HepG2 (cell line): Measurements from ENCODE around the gene CELF4.

Experiments
- FOSL1 ChIP-seq: sonication (generic); formaldehyde crosslinking; IDR thresholded peaks from 2 replicates; pipeline ENCODE4 v1.9.0; 2021; ENCODE audit warnings: missing genetic modification reagents, borderline replicate concordance
- POLR2AphosphoS2 ChIP-seq: IDR thresholded peaks from 2 replicates; pipeline ENCODE4 v1.6.1; 2011; ENCODE audit warnings: low read depth, low read length, improper control_type of control experiment
- YY1 ChIP-seq: IDR thresholded peaks from 2 replicates; pipeline ENCODE4 v1.6.1; 2011; ENCODE audit warnings: low read length, low read depth, moderate library complexity, mild to moderate bottlenecking; ENCODE audit not compliant: insufficient read depth, insufficient replicate concordance
- ZFP36L1 ChIP-seq: sonication (generic); formaldehyde crosslinking; IDR thresholded peaks from 2 replicates; pipeline ENCODE4 v1.8.0; 2022; ENCODE audit warnings: mild to moderate bottlenecking, missing genetic modification reagents, moderate library complexity
- ZNF232 ChIP-seq: sonication (generic); formaldehyde crosslinking; IDR thresholded peaks from 2 replicates; pipeline ENCODE4 v1.4.0; 2020; ENCODE audit warnings: missing genetic modification reagents, borderline replicate concordance
- ZNF354B ChIP-seq: sonication (generic); formaldehyde crosslinking; IDR thresholded peaks from 2 replicates; pipeline ENCODE4 v1.8.0; 2022; ENCODE audit warnings: mild to moderate bottlenecking, missing genetic modification reagents
- ZSCAN20 ChIP-seq: sonication (generic); formaldehyde crosslinking; IDR thresholded peaks from 2 replicates; pipeline ENCODE4 v1.4.0; 2020; ENCODE audit warnings: missing genetic modification reagents, mild to moderate bottlenecking, borderline replicate concordance
- TF ChIP-seq, protein P1 (sequence below): sonication (generic); formaldehyde crosslinking; IDR thresholded peaks from 2 replicates; pipeline ENCODE4 v1.4.0; 2020; ENCODE audit warnings: missing genetic modification reagents
- TF ChIP-seq, protein P2 (sequence below): sonication (generic); formaldehyde crosslinking; IDR thresholded peaks from 2 replicates; pipeline ENCODE4 v1.5.0; 2020; ENCODE audit warnings: mild to moderate bottlenecking, missing genetic modification reagents, moderate library complexity
- TF ChIP-seq, protein P3 (sequence below): IDR thresholded peaks from 2 replicates; pipeline ENCODE4 v1.6.1; 2016; ENCODE audit warnings: low read depth, missing genetic modification reagents, missing compliant biosample characterization

DNA sequence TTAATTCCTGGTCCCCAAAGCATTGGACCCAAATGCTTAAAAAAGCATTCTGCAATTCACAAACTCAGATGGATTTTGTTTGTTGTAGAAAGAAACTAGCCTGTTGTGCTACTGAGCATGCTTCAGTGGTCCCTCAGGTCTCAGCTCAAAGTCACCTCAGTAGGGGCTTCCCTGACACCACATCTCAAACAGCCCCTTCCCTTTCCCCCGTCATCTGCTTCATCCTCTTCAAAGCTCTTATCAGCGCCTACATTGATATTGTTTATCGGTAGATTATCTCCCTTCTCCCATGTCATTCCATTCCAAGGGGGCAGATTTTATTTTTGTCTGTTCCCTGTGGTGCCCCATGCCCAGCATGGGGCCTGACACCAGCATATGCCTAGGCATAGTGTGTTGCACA lies 172.9 kb downstream of the CELF4 start:
- no peak for TF ChIP-seq POLR2AphosphoS2
- TF ChIP-seq, protein P1, sequence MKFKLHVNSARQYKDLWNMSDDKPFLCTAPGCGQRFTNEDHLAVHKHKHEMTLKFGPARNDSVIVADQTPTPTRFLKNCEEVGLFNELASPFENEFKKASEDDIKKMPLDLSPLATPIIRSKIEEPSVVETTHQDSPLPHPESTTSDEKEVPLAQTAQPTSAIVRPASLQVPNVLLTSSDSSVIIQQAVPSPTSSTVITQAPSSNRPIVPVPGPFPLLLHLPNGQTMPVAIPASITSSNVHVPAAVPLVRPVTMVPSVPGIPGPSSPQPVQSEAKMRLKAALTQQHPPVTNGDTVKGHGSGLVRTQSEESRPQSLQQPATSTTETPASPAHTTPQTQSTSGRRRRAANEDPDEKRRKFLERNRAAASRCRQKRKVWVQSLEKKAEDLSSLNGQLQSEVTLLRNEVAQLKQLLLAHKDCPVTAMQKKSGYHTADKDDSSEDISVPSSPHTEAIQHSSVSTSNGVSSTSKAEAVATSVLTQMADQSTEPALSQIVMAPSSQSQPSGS (CRISPR knock-in tag) = no peak
- no peak for TF ChIP-seq FOSL1 (CRISPR knock-in tag)
- TF ChIP-seq ZNF232 (CRISPR knock-in tag) = no peak
- TF ChIP-seq, protein P2, sequence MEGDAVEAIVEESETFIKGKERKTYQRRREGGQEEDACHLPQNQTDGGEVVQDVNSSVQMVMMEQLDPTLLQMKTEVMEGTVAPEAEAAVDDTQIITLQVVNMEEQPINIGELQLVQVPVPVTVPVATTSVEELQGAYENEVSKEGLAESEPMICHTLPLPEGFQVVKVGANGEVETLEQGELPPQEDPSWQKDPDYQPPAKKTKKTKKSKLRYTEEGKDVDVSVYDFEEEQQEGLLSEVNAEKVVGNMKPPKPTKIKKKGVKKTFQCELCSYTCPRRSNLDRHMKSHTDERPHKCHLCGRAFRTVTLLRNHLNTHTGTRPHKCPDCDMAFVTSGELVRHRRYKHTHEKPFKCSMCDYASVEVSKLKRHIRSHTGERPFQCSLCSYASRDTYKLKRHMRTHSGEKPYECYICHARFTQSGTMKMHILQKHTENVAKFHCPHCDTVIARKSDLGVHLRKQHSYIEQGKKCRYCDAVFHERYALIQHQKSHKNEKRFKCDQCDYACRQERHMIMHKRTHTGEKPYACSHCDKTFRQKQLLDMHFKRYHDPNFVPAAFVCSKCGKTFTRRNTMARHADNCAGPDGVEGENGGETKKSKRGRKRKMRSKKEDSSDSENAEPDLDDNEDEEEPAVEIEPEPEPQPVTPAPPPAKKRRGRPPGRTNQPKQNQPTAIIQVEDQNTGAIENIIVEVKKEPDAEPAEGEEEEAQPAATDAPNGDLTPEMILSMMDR (CRISPR knock-in tag) = no peak
- TF ChIP-seq ZNF354B (CRISPR knock-in tag) = no peak
- TF ChIP-seq, protein P3, sequence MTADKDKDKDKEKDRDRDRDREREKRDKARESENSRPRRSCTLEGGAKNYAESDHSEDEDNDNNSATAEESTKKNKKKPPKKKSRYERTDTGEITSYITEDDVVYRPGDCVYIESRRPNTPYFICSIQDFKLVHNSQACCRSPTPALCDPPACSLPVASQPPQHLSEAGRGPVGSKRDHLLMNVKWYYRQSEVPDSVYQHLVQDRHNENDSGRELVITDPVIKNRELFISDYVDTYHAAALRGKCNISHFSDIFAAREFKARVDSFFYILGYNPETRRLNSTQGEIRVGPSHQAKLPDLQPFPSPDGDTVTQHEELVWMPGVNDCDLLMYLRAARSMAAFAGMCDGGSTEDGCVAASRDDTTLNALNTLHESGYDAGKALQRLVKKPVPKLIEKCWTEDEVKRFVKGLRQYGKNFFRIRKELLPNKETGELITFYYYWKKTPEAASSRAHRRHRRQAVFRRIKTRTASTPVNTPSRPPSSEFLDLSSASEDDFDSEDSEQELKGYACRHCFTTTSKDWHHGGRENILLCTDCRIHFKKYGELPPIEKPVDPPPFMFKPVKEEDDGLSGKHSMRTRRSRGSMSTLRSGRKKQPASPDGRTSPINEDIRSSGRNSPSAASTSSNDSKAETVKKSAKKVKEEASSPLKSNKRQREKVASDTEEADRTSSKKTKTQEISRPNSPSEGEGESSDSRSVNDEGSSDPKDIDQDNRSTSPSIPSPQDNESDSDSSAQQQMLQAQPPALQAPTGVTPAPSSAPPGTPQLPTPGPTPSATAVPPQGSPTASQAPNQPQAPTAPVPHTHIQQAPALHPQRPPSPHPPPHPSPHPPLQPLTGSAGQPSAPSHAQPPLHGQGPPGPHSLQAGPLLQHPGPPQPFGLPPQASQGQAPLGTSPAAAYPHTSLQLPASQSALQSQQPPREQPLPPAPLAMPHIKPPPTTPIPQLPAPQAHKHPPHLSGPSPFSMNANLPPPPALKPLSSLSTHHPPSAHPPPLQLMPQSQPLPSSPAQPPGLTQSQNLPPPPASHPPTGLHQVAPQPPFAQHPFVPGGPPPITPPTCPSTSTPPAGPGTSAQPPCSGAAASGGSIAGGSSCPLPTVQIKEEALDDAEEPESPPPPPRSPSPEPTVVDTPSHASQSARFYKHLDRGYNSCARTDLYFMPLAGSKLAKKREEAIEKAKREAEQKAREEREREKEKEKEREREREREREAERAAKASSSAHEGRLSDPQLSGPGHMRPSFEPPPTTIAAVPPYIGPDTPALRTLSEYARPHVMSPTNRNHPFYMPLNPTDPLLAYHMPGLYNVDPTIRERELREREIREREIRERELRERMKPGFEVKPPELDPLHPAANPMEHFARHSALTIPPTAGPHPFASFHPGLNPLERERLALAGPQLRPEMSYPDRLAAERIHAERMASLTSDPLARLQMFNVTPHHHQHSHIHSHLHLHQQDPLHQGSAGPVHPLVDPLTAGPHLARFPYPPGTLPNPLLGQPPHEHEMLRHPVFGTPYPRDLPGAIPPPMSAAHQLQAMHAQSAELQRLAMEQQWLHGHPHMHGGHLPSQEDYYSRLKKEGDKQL (CRISPR knock-in tag) = no peak
- no peak for TF ChIP-seq YY1
- TF ChIP-seq ZFP36L1 (CRISPR knock-in tag) = no peak
- TF ChIP-seq ZSCAN20 (CRISPR knock-in tag) = no peak
